LNCAP (cell line): Measurements from ENCODE around the gene FAM168A.

Experiments used
- TF ChIP-seq, protein P1 (sequence below): fragments of 450-650 bp; IDR thresholded peaks from 2 replicates; pipeline ENCODE4 v1.5.1; 2017; ENCODE audit warnings: mild to moderate bottlenecking

The FAM168A gene

GRCh38 chr11:73387594-73388264 is 210.2 kb downstream of the FAM168A start:
- TF ChIP-seq, protein P1, sequence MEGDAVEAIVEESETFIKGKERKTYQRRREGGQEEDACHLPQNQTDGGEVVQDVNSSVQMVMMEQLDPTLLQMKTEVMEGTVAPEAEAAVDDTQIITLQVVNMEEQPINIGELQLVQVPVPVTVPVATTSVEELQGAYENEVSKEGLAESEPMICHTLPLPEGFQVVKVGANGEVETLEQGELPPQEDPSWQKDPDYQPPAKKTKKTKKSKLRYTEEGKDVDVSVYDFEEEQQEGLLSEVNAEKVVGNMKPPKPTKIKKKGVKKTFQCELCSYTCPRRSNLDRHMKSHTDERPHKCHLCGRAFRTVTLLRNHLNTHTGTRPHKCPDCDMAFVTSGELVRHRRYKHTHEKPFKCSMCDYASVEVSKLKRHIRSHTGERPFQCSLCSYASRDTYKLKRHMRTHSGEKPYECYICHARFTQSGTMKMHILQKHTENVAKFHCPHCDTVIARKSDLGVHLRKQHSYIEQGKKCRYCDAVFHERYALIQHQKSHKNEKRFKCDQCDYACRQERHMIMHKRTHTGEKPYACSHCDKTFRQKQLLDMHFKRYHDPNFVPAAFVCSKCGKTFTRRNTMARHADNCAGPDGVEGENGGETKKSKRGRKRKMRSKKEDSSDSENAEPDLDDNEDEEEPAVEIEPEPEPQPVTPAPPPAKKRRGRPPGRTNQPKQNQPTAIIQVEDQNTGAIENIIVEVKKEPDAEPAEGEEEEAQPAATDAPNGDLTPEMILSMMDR, result no peak

GRCh38 chr11:73386546-73386945 is 211.4 kb downstream of the FAM168A start:
- TF ChIP-seq, protein P1, result no peak

DNA sequence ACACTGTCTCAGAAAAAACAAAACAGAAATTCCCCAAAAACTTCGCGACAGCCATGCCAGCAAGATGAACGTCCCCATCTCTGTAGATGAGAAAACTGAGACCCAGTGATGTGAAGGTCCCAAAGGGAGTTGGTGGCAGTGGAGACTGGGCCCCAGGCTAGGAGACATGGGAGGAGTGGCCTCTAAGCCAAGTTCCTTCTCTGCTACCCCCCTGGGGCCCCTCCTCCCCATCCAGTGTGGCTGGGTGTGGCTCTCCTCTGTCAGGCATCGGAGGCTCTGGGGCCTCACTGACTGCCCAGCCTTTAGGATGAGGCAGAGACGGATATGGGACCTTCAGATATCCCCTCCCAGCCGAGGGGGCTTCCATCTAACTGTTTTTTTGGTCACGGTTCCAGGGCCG is 211.9 kb downstream of the FAM168A start:
- TF ChIP-seq, protein P1, result no peak

- TF ChIP-seq, protein P1, result no peak
Measured at GRCh38 chr11:73384872-73385689, 212.8 kb downstream of the FAM168A start.

DNA sequence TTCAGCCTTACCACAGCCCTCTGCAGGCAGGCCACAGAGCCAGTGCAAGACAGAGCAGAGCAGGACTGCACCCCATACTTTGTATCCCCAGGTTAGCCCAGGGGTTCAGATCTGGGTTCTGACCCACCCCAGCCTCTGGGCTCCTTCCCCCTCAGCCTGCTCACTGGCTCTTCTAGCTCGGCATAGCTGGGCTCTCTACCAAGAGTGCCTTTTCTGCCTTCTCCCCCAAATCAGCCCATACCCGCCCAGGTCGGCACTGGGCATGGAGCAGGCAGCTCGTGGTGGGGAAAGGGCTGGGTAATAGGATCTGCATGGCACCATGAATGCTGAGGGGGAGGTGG is 213.4 kb downstream of the FAM168A start:
- TF ChIP-seq, protein P1, result no peak

- TF ChIP-seq, protein P1, result no peak
Measured at GRCh38 chr11:73384125-73384441, 213.8 kb downstream of the FAM168A start.

GRCh38 chr11:73383249-73384124 is 214.4 kb downstream of the FAM168A start:
- TF ChIP-seq, protein P1, result no peak
